Measurements from ENCODE around the gene NR5A1. TPM values are rescaled to one million over a fixed set of nuclear protein-coding genes. Genes with fewer than 3 reads are reported as not detected.

Gene NR5A1
- polyA plus RNA-seq, 3 donors = not detected

GRCh38 chr9:124507880-124508423 lies 753 bp upstream of the NR5A1 start:
- Mint-ChIP-seq H3K36me3 (peaks cover 4% of the 10 kb centered on the region in 2 donors), H3K27me3 (ENCODE audit: low read depth in 3 of 3) (peaks cover 32 to 51% (median 35%) of the 10 kb centered on the region in 3 donors), H3K4me1 (peaks cover 14% of the 10 kb centered on the region), H3K4me3 (no peak overlapping the region), H3K9me3 (peaks cover 0 to 12% (median 8%) of the 10 kb centered on the region in 7 donors), H3K27ac (no peak overlapping the region)
- 79% methylated on average over 10 of the region's 11 CpGs for WGBS (ENCODE audit: insufficient coverage)
- intact Hi-C loops (cut with micrococcal nuclease) = no loop called here
- TF ChIP-seq CTCF (IDR thresholded peaks at IDR 0.05) = no peak
- H3K9ac ChIP-seq (ENCODE audit: insufficient read depth, low read length, poor library complexity, severe bottlenecking) = no peak overlapping the region
- no peak overlapping the region for H3K4me2 ChIP-seq (replicated peaks; ENCODE audit: extremely low read depth, low read length, poor library complexity, severe bottlenecking)
- no peaks in the 10 kb centered on the region for H4K20me1 ChIP-seq (ENCODE audit: insufficient read depth, low read length)
- DNase-seq = no peak
- peaks cover 0 to 8% of the 10 kb centered on the region in 2 donors for H3K9me3 ChIP-seq (replicated peaks in 1 of 2; ENCODE audit: control insufficient read depth in 1 of 2, insufficient read depth in 1 of 2, low read length in 2 of 2)
- peaks cover 4 to 10% of the 10 kb centered on the region in 2 donors for H3K4me1 ChIP-seq (ENCODE audit: control insufficient read depth in 1 of 2, insufficient read depth in 2 of 2, low read length in 2 of 2)
- no peak overlapping the region for H3K4me3 ChIP-seq (replicated peaks in 1 of 3; ENCODE audit: low read depth in 2 of 3, low read length in 3 of 3)
- H3K79me2 ChIP-seq (ENCODE audit: insufficient read depth, low read length) = no peaks in the 10 kb centered on the region
- no peak overlapping the region for H3K27ac ChIP-seq (ENCODE audit: low read depth in 1 of 2, low read length in 2 of 2)
- no peak overlapping the region for H2AFZ ChIP-seq (ENCODE audit: insufficient read depth, low read depth, low read length, poor library complexity, severe bottlenecking)
- H3K27me3 ChIP-seq (ENCODE audit: control insufficient read depth in 2 of 2, insufficient read depth in 2 of 2, low read length in 2 of 2) = peaks cover 12 to 31% of the 10 kb centered on the region in 2 donors
- no peaks in the 10 kb centered on the region for H3K36me3 ChIP-seq (replicated peaks in 1 of 2; ENCODE audit: control insufficient read depth in 1 of 2, insufficient read depth in 2 of 2, low read length in 2 of 2)

GRCh38 chr9:124506433-124506832 lies 766 bp downstream of the NR5A1 start:
- Histone ChIP-seq H4K20me1 (ENCODE audit: insufficient read depth, low read length) (no peaks in the 10 kb centered on the region), H3K4me1 (ENCODE audit: control insufficient read depth in 1 of 2, insufficient read depth in 2 of 2, low read length in 2 of 2) (peaks cover 4 to 10% of the 10 kb centered on the region in 2 donors), H3K9ac (ENCODE audit: insufficient read depth, low read length, poor library complexity, severe bottlenecking) (no peak overlapping the region), H2AFZ (ENCODE audit: insufficient read depth, low read depth, low read length, poor library complexity, severe bottlenecking) (no peak overlapping the region), H3K9me3 (replicated peaks in 1 of 2; ENCODE audit: control insufficient read depth in 1 of 2, insufficient read depth in 1 of 2, low read length in 2 of 2) (peaks cover 0 to 8% of the 10 kb centered on the region in 2 donors), H3K27me3 (ENCODE audit: control insufficient read depth in 2 of 2, insufficient read depth in 2 of 2, low read length in 2 of 2) (peaks cover 17 to 42% of the 10 kb centered on the region in 2 donors), H3K4me3 (replicated peaks in 1 of 3; ENCODE audit: low read depth in 2 of 3, low read length in 3 of 3) (no peak overlapping the region), H3K79me2 (ENCODE audit: insufficient read depth, low read length) (no peaks in the 10 kb centered on the region), H3K27ac (ENCODE audit: low read depth in 1 of 2, low read length in 2 of 2) (no peak overlapping the region), H3K36me3 (replicated peaks in 1 of 2; ENCODE audit: control insufficient read depth in 1 of 2, insufficient read depth in 2 of 2, low read length in 2 of 2) (no peaks in the 10 kb centered on the region), H3K4me2 (replicated peaks; ENCODE audit: extremely low read depth, low read length, poor library complexity, severe bottlenecking) (no peak overlapping the region)
- intact Hi-C loops (cut with micrococcal nuclease) = no loop called here
- WGBS (ENCODE audit: insufficient coverage) = 91% methylated on average over 6 of the region's 8 CpGs
- no peak for DNase-seq
- H3K27me3 Mint-ChIP-seq (ENCODE audit: low read depth in 3 of 3) = peaks cover 38 to 56% (median 43%) of the 10 kb centered on the region in 3 donors
- H3K36me3 Mint-ChIP-seq = peaks cover 4% of the 10 kb centered on the region in 2 donors
- peaks cover 6% of the 10 kb centered on the region for H3K4me1 Mint-ChIP-seq
- H3K27ac Mint-ChIP-seq = no peak overlapping the region
- peaks cover 0 to 12% (median 8%) of the 10 kb centered on the region in 7 donors for H3K9me3 Mint-ChIP-seq
- no peak overlapping the region for H3K4me3 Mint-ChIP-seq
- no peak for TF ChIP-seq CTCF (IDR thresholded peaks at IDR 0.05)
